ENCODE results near the gene LRP8. TPM values are rescaled to one million over a fixed set of nuclear protein-coding genes. Genes with fewer than 3 reads are reported as not detected.
A peak's percentile ranks its signal among the peaks of the same experiment; 100 is the strongest.

Gene LRP8
- total and polyA plus RNA-seq, 2 of the 13 experiments (the other 11 are each of a cell fraction or from before 2014, with no cell fraction given): 17.3 to 17.4 TPM

DNA sequence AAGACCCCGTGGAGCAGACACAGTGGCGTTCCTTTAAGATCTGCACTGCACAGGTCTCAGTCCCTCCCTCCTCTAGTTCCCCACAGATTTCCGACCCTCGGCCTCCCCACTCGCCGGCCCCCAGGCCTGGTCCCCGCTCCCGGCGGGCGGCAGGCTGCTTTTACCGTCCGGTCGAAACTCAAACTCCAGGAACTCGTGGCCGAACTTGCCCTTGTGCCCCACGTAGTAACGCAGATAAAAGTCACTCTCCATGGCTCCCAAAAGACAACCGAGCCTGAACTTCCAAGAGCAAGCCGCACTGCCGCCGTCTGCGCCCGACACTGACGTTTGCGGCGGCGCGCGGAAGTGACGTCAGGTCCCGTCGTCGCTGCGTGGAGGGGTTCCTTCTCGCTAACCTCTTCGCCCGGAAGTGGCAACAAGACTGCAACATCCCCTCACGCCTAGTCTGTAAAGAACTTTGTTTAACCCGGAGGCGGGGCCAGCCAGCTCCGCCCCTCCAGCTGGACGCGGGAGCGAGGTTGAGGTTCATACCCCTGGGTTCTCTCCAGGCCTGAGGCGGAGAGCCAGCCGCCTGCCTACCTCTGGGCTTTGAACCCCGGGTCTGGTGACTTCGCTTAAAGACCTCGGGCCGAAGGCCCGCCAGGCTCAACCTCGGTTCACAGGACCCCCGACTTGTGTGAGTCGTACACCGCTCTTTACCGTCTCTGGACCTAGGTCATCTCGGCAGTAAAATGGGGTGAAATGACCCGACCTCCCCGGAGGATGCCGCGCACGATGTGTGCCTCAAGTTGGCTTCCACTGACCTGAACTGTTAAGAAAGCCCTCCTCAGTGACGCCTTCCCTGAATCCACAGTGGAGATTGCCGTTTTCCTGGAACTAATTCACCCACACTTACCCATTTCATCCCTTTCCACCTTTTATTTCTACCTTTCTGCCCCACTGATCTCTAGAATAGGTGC, 89.4 kb downstream of the LRP8 start, which contains the start of gene MAGOH (continued):
- no peak for TF ChIP-seq ZNF430 (CRISPR knock-in tag; IDR thresholded peaks at IDR 0.05)
- 0 out of 4 replicates have a peak, but pooled peaks of 1 of the 2 experiments have one; percentile 10 for TF ChIP-seq NR2F1 (CRISPR knock-in tag; IDR thresholded peaks at IDR 0.05)
- TF ChIP-seq HMG20A (CRISPR knock-in tag; IDR thresholded peaks at IDR 0.05; ENCODE audit: borderline replicate concordance): no peak
- TF ChIP-seq, protein P1, sequence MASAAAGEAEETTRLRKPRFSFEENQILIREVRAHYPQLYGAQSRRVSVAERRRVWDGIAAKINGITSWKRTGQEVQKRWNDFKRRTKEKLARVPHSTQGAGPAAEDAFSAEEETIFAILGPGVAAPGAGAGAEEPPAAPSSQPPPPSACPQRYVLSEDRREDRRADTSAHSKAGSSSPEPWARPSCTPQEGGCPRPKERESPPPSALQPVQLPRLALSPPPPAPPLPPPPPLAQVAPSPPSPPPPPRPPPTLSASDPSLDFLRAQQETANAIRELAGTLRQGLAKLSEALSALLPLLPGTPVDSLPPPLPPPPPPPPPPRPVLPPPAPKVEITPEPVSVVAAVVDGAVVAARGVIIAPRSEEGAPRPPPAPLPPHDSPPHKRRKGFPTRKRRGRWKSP (CRISPR knock-in tag; IDR thresholded peaks at IDR 0.05): no peak; the same call in 1 of the 2 replicates
- TF ChIP-seq POLR2AphosphoS2 (IDR thresholded peaks at IDR 0.05; ENCODE audit: low read depth, low read length): 0 out of 2 replicates have a peak, but pooled peaks have one; percentile 67
- TF ChIP-seq NCOA2 (CRISPR knock-in tag; IDR thresholded peaks at IDR 0.05): peak; percentile 63; the same call in 1 of the 2 replicates
- TF ChIP-seq PAF1 (CRISPR knock-in tag; IDR thresholded peaks at IDR 0.05): no peak
- no peak for TF ChIP-seq TMF1 (CRISPR knock-in tag; IDR thresholded peaks at IDR 0.05; ENCODE audit: low read depth)
- TF ChIP-seq MED8 (CRISPR knock-in tag; IDR thresholded peaks at IDR 0.05; ENCODE audit: insufficient replicate concordance): peak; percentile 73
- TF ChIP-seq XBP1 (CRISPR knock-in tag; IDR thresholded peaks at IDR 0.05): no peak
- no peak for TF ChIP-seq ZSCAN30 (CRISPR knock-in tag; IDR thresholded peaks at IDR 0.05)
- no peak for TF ChIP-seq ZNF33A (CRISPR knock-in tag; IDR thresholded peaks at IDR 0.05; ENCODE audit: borderline replicate concordance)
- TF ChIP-seq HNRNPK (IDR thresholded peaks at IDR 0.05; ENCODE audit: low read depth, low read length, poor library complexity, severe bottlenecking): peak; percentile 40
- TF ChIP-seq FIP1L1 (IDR thresholded peaks at IDR 0.05; ENCODE audit: borderline replicate concordance, insufficient read depth, low read depth, low read length): no peak
- peak; percentile 53; the same call in 1 of the 2 replicates for TF ChIP-seq ZNF607 (CRISPR knock-in tag; IDR thresholded peaks at IDR 0.05; ENCODE audit: borderline replicate concordance)
- peak; percentile 99 for TF ChIP-seq KDM5A (IDR thresholded peaks at IDR 0.05; ENCODE audit: borderline replicate concordance, low read length)
- TF ChIP-seq TGIF2 (CRISPR knock-in tag; IDR thresholded peaks at IDR 0.05): peak; percentile 84; the same call in 1 of the 2 replicates
- TF ChIP-seq TBP (CRISPR knock-in tag; IDR thresholded peaks at IDR 0.05): no peak
- no peak for TF ChIP-seq PCBP2 (optimal IDR thresholded peaks at IDR 0.05; ENCODE audit: low read depth, low read length, poor library complexity, severe bottlenecking)
- TF ChIP-seq ZFAT (CRISPR knock-in tag; conservative IDR thresholded peaks at IDR 0.05): no peak
- no peak for TF ChIP-seq SIX1 (CRISPR knock-in tag; IDR thresholded peaks at IDR 0.05; ENCODE audit: borderline replicate concordance)
- TF ChIP-seq, protein P2, sequence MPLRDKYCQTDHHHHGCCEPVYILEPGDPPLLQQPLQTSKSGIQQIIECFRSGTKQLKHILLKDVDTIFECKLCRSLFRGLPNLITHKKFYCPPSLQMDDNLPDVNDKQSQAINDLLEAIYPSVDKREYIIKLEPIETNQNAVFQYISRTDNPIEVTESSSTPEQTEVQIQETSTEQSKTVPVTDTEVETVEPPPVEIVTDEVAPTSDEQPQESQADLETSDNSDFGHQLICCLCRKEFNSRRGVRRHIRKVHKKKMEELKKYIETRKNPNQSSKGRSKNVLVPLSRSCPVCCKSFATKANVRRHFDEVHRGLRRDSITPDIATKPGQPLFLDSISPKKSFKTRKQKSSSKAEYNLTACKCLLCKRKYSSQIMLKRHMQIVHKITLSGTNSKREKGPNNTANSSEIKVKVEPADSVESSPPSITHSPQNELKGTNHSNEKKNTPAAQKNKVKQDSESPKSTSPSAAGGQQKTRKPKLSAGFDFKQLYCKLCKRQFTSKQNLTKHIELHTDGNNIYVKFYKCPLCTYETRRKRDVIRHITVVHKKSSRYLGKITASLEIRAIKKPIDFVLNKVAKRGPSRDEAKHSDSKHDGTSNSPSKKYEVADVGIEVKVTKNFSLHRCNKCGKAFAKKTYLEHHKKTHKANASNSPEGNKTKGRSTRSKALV (CRISPR knock-in tag; IDR thresholded peaks at IDR 0.05): no peak
- no peak for TF ChIP-seq ZNF816 (CRISPR knock-in tag; IDR thresholded peaks at IDR 0.05; ENCODE audit: borderline replicate concordance)
- TF ChIP-seq ZSCAN29 (CRISPR knock-in tag; conservative IDR thresholded peaks at IDR 0.05): peak; percentile 81
- peak; percentile 99 for TF ChIP-seq HOXA3 (CRISPR knock-in tag; IDR thresholded peaks at IDR 0.05)
- TF ChIP-seq, protein P3, sequence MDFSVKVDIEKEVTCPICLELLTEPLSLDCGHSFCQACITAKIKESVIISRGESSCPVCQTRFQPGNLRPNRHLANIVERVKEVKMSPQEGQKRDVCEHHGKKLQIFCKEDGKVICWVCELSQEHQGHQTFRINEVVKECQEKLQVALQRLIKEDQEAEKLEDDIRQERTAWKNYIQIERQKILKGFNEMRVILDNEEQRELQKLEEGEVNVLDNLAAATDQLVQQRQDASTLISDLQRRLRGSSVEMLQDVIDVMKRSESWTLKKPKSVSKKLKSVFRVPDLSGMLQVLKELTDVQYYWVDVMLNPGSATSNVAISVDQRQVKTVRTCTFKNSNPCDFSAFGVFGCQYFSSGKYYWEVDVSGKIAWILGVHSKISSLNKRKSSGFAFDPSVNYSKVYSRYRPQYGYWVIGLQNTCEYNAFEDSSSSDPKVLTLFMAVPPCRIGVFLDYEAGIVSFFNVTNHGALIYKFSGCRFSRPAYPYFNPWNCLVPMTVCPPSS (IDR thresholded peaks at IDR 0.05): no peak
